ENCODE measurements around the gene CST6. TPM values are rescaled to one million over a fixed set of nuclear protein-coding genes. Genes with fewer than 3 reads are reported as not detected.

Gene CST6
- total RNA-seq, 1 experiment from 2014 or later = not detected

DNA sequence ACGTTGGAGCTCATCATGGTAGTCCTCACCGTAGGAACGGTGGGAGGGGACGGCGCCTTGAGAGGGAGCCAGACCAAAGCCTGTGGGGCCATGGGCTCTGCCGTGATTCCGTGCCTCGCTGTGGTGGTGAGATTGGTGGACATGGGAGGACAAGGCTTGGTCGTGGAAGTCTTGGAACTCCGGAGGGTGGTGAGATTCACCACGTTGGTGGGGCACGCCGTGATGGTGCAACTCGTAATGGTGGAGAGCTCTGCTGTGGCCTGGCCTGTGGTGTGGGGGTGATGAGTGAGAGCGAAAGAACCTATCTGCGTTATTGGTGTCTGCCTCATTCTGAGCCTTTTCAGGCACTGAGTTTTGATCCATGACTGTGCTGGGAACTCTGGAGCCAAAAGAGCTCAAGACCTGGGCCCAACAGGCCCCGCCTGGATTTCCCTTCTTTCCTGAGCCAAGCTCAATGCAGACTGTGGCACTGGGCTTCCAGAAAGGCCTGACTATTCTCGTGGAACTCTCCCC is 14.3 kb downstream of the CST6 start, which contains the start of gene CATSPER1:
Gene CATSPER1 (minus strand): TSS at position 463 of the 513 bp plus-strand sequence. CDS start 100 bp downstream, at position 363.
- peaks cover 5% of the 10 kb centered on the region for H3K36me3 Mint-ChIP-seq (ENCODE audit: insufficient read depth, unreplicated experiment)
- no peak within 1 kb of the TSS for H3K27ac Mint-ChIP-seq (ENCODE audit: low read depth, unreplicated experiment)
- no peak for DNase-seq (ENCODE audit: unreplicated experiment)
- intact Hi-C loops (cut with micrococcal nuclease) = no loop called here
- peaks cover 6% of the 10 kb centered on the region for H3K4me1 Mint-ChIP-seq (ENCODE audit: insufficient read depth, unreplicated experiment)
- no TSS peak for BruUV-seq (replicated peaks)
- TF ChIP-seq, protein P1, sequence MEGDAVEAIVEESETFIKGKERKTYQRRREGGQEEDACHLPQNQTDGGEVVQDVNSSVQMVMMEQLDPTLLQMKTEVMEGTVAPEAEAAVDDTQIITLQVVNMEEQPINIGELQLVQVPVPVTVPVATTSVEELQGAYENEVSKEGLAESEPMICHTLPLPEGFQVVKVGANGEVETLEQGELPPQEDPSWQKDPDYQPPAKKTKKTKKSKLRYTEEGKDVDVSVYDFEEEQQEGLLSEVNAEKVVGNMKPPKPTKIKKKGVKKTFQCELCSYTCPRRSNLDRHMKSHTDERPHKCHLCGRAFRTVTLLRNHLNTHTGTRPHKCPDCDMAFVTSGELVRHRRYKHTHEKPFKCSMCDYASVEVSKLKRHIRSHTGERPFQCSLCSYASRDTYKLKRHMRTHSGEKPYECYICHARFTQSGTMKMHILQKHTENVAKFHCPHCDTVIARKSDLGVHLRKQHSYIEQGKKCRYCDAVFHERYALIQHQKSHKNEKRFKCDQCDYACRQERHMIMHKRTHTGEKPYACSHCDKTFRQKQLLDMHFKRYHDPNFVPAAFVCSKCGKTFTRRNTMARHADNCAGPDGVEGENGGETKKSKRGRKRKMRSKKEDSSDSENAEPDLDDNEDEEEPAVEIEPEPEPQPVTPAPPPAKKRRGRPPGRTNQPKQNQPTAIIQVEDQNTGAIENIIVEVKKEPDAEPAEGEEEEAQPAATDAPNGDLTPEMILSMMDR (IDR thresholded peaks at IDR 0.05; ENCODE audit: unreplicated experiment) = no peak
- no peak within 1 kb of the TSS for H3K4me3 Mint-ChIP-seq (ENCODE audit: unreplicated experiment)
- ChIA-PET POLR2A (interaction anchor here (0.6 kb wide), 1 partner anchor 154 kb away, joined by 3 read pairs; no protein-coding TSS in a partner anchor), CTCF (interaction anchor here (0.8 to 2.0 kb wide), 4 partner anchors 19 to 255 kb away, joined by 3 to 10 read pairs (median 3); no protein-coding TSS in a partner anchor)
- no peaks in the 10 kb centered on the region for H3K9me3 Mint-ChIP-seq (ENCODE audit: unreplicated experiment)
- no peaks in the 10 kb centered on the region for H3K27me3 Mint-ChIP-seq (ENCODE audit: insufficient read depth, unreplicated experiment)

- DNase-seq (ENCODE audit: unreplicated experiment) = no peak
- CTCF ChIA-PET = interaction anchor here (2.4 kb wide), 1 partner anchor 35 kb away, joined by 7 read pairs; no protein-coding TSS in a partner anchor
- H3K27me3 Mint-ChIP-seq (ENCODE audit: insufficient read depth, unreplicated experiment) = peaks cover 17% of the 10 kb centered on the region
- H3K4me1 Mint-ChIP-seq (ENCODE audit: insufficient read depth, unreplicated experiment) = no peaks in the 10 kb centered on the region
- no peaks in the 10 kb centered on the region for H3K36me3 Mint-ChIP-seq (ENCODE audit: insufficient read depth, unreplicated experiment)
- intact Hi-C loops (cut with micrococcal nuclease) = no loop called here
- no peaks in the 10 kb centered on the region for H3K9me3 Mint-ChIP-seq (ENCODE audit: unreplicated experiment)
- POLR2A ChIA-PET = no interaction called here
- no peak overlapping the region for H3K27ac Mint-ChIP-seq (ENCODE audit: low read depth, unreplicated experiment)
- BruUV-seq (replicated peaks) = no TSS peak
- no peak overlapping the region for H3K4me3 Mint-ChIP-seq (ENCODE audit: unreplicated experiment)
- TF ChIP-seq, protein P1 (IDR thresholded peaks at IDR 0.05; ENCODE audit: unreplicated experiment) = no peak
These were observed 21.3 kb downstream of the CST6 start for GRCh38 chr11:66032957-66033735.

GRCh38 chr11:66035653-66036333 is 24.0 kb downstream of the CST6 start:
- intact Hi-C loops (cut with micrococcal nuclease) = no loop called here
- BruUV-seq (replicated peaks) = no TSS peak

More at GRCh38 chr11:66035653-66036333, 24.0 kb downstream of the CST6 start:
- H3K4me3 Mint-ChIP-seq (ENCODE audit: unreplicated experiment) = no peak overlapping the region
- POLR2A ChIA-PET = interaction anchor here (0.7 to 1.0 kb wide), 2 partner anchors 16 to 146 kb away, joined by 3 read pairs; no protein-coding TSS in a partner anchor
- no peaks in the 10 kb centered on the region for H3K36me3 Mint-ChIP-seq (ENCODE audit: insufficient read depth, unreplicated experiment)
- no peak for DNase-seq (ENCODE audit: unreplicated experiment)
- TF ChIP-seq, protein P1 (IDR thresholded peaks at IDR 0.05; ENCODE audit: unreplicated experiment) = no peak
- peaks cover 17% of the 10 kb centered on the region for H3K27me3 Mint-ChIP-seq (ENCODE audit: insufficient read depth, unreplicated experiment)
- CTCF ChIA-PET = interaction anchor here (0.6 to 2.4 kb wide), 7 partner anchors 9 to 649 kb away, joined by 3 to 32 read pairs (median 3); no protein-coding TSS in a partner anchor
- H3K4me1 Mint-ChIP-seq (ENCODE audit: insufficient read depth, unreplicated experiment) = no peaks in the 10 kb centered on the region
- H3K9me3 Mint-ChIP-seq (ENCODE audit: unreplicated experiment) = no peaks in the 10 kb centered on the region
- no peak overlapping the region for H3K27ac Mint-ChIP-seq (ENCODE audit: low read depth, unreplicated experiment)
